HepG2 (cell line): ENCODE measurements around the gene PLK5. TPM values are rescaled to one million over a fixed set of nuclear protein-coding genes. Genes with fewer than 3 reads are reported as not detected.
A peak's percentile ranks its signal among the peaks of the same experiment; 100 is the strongest.

Experiments used
- ATRX ChIP-seq: sonication (generic); formaldehyde crosslinking; IDR thresholded peaks from 2 replicates; pipeline ENCODE4 v1.4.0; 2020; ENCODE audit warnings: missing genetic modification reagents, borderline replicate concordance
- DR1 ChIP-seq: sonication (generic); formaldehyde crosslinking; IDR thresholded peaks from 2 replicates; pipeline ENCODE4 v1.8.0; 2021; ENCODE audit warnings: mild to moderate bottlenecking, missing genetic modification reagents, inconsistent platforms
- FOXA3 ChIP-seq: IDR thresholded peaks from 2 replicates; pipeline ENCODE4 v1.6.1; 2016; ENCODE audit warnings: missing genetic modification reagents, missing compliant biosample characterization
- GPN1 ChIP-seq: sonication (generic); formaldehyde crosslinking; IDR thresholded peaks from 2 replicates; pipeline ENCODE4 v1.5.1; 2020; ENCODE audit warnings: missing genetic modification reagents, borderline replicate concordance
- MATR3 ChIP-seq: sonication (generic); formaldehyde crosslinking; IDR thresholded peaks from 2 replicates; pipeline ENCODE4 v1.4.0; 2020; ENCODE audit warnings: missing genetic modification reagents
- RARG ChIP-seq: sonication (generic); formaldehyde crosslinking; IDR thresholded peaks from 2 replicates; pipeline ENCODE4 v1.4.0; 2020; ENCODE audit warnings: low read depth, mild to moderate bottlenecking, missing genetic modification reagents
- RCOR2 ChIP-seq: IDR thresholded peaks from 2 replicates; pipeline ENCODE4 v1.6.1; 2016; ENCODE audit warnings: missing biosample characterization, missing genetic modification reagents
- SKI ChIP-seq: fragments of 450-650 bp; IDR thresholded peaks from one replicate; pipeline ENCODE4 v1.6.1; 2018; ENCODE audit warnings: mild to moderate bottlenecking; ENCODE audit not compliant: partially characterized antibody
- TSC22D2 ChIP-seq: sonication (generic); formaldehyde crosslinking; IDR thresholded peaks from 2 replicates; pipeline ENCODE4 v1.5.1; 2020; ENCODE audit warnings: missing genetic modification reagents, mild to moderate bottlenecking, borderline replicate concordance
- ZNF274 ChIP-seq: sonication (generic); formaldehyde crosslinking; IDR thresholded peaks from 2 replicates; pipeline ENCODE4 v1.5.1; 2020; ENCODE audit warnings: mild to moderate bottlenecking, missing genetic modification reagents
- ZNF292 ChIP-seq: sonication (generic); formaldehyde crosslinking; IDR thresholded peaks from 2 replicates; pipeline ENCODE4 v1.8.1; 2022; ENCODE audit warnings: mild to moderate bottlenecking, low read depth, missing genetic modification reagents, borderline replicate concordance
- ZNF547 ChIP-seq: sonication (generic); formaldehyde crosslinking; IDR thresholded peaks from 2 replicates; pipeline ENCODE4 v1.5.1; 2020; ENCODE audit warnings: mild to moderate bottlenecking, missing genetic modification reagents
- ZNF724P ChIP-seq: sonication (generic); formaldehyde crosslinking; IDR thresholded peaks from 2 replicates; pipeline ENCODE4 v1.8.0; 2022; ENCODE audit warnings: missing genetic modification reagents, borderline replicate concordance
- ZNF75D ChIP-seq: sonication (generic); formaldehyde crosslinking; IDR thresholded peaks from 2 replicates; pipeline ENCODE4 v1.8.1; 2023; ENCODE audit warnings: missing genetic modification reagents, mild to moderate bottlenecking, borderline replicate concordance
- ZSCAN21 ChIP-seq: sonication (generic); formaldehyde crosslinking; IDR thresholded peaks from 2 replicates; pipeline ENCODE4 v1.8.0; 2022; ENCODE audit warnings: mild to moderate bottlenecking, missing genetic modification reagents, moderate library complexity, borderline replicate concordance
- polyA plus RNA-seq, 8 experiments: library from polyadenylated mRNA; depleted of rRNA in 3 of 8; stranded (reverse) in 7 of 8; unstranded in 1 of 8; fragments of >200 nt; fragmentation: Illumina TruSeq in 4 of 8; extraction: Trizol in 4 of 8; gene quantifications; 2 replicates each; pipeline versions ENCODE4 v1.2.1 to v1.2.3, GENCODE V29; 2011 to 2016; ENCODE audit warnings: low read depth in 4 of 8, missing spikeins in 1 of 8, mixed read lengths in 1 of 8; ENCODE audit not compliant: insufficient read depth in 1 of 8
- total RNA-seq, 5 experiments: library from RNA; depleted of rRNA; stranded (reverse); fragments of >200 nt; fragmentation: Illumina TruSeq; extraction: Trizol; gene quantifications; 2 replicates each; pipeline ENCODE4 v1.2.3, GENCODE V29; 2016; ENCODE audit warnings: low read depth in 1 of 5
- TF ChIP-seq, protein P1 (sequence below): sonication (generic); formaldehyde crosslinking; IDR thresholded peaks from 2 replicates; pipeline ENCODE4 v1.4.0; 2020; ENCODE audit warnings: missing genetic modification reagents, borderline replicate concordance
- TF ChIP-seq, protein P2 (sequence below): sonication (generic); formaldehyde crosslinking; IDR thresholded peaks from 2 replicates; pipeline ENCODE4 v1.4.0; 2020; ENCODE audit warnings: missing genetic modification reagents
- TF ChIP-seq, protein P3 (sequence below): sonication (generic); formaldehyde crosslinking; IDR thresholded peaks from 2 replicates; pipeline ENCODE4 v1.4.0; 2020; ENCODE audit warnings: missing genetic modification reagents, borderline replicate concordance
- TF ChIP-seq, protein P4 (sequence below): sonication (generic); formaldehyde crosslinking; IDR thresholded peaks from 2 replicates; pipeline ENCODE4 v1.8.1; 2023; ENCODE audit warnings: mild to moderate bottlenecking, missing genetic modification reagents

Gene PLK5
- total and polyA plus RNA-seq, 2 of the 13 experiments (the other 11 are each of a cell fraction or from before 2014, with no cell fraction given): not detected

DNA sequence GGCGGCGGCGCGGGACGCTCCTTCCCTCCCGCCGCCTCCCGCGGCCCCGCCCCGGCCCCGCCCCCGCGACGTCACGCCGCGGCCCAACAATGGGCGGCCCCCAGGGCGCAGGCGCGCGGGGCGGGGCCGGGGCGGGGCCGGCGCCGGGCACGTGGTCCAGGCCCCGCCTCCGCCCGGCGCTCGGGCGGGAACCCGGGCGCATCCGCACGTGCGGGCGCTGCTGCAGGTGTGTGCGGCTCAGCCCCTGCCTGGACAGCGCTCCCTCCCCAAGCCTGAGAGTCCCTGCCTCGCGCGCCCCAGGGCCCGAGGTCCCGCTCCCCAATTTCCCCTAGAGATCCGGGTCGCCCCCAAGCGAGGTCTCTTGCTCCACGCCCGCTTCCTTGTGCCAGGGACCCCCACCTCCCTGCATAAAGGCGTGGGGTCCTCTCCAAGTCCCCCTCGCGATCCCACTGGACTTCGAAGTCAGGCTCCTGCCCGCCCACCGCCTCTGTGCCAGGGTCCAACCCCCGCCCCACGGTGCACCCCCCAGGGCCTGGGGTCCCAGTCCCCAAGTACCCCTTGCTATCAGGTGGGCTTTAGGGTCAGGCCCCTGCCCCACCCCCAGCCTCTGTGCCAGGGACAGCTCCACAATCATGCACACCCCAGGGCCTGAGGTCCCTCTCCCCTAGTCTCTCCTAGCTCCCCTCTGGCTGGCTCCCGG is 44.6 kb downstream of the PLK5 start, which contains the start of gene MEX3D (continued):
- TF ChIP-seq, protein P1, sequence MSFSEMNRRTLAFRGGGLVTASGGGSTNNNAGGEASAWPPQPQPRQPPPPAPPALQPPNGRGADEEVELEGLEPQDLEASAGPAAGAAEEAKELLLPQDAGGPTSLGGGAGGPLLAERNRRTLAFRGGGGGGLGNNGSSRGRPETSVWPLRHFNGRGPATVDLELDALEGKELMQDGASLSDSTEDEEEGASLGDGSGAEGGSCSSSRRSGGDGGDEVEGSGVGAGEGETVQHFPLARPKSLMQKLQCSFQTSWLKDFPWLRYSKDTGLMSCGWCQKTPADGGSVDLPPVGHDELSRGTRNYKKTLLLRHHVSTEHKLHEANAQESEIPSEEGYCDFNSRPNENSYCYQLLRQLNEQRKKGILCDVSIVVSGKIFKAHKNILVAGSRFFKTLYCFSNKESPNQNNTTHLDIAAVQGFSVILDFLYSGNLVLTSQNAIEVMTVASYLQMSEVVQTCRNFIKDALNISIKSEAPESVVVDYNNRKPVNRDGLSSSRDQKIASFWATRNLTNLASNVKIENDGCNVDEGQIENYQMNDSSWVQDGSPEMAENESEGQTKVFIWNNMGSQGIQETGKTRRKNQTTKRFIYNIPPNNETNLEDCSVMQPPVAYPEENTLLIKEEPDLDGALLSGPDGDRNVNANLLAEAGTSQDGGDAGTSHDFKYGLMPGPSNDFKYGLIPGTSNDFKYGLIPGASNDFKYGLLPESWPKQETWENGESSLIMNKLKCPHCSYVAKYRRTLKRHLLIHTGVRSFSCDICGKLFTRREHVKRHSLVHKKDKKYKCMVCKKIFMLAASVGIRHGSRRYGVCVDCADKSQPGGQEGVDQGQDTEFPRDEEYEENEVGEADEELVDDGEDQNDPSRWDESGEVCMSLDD (CRISPR knock-in tag): no peak
- TF ChIP-seq FOXA3 (no peak), SKI (no peak), GPN1 (CRISPR knock-in tag) (no peak), ZNF274 (CRISPR knock-in tag) (peak; percentile 78; the same call in 1 of the 2 replicates), RCOR2 (CRISPR knock-in tag) (no peak), RARG (CRISPR knock-in tag) (no peak), ZNF547 (CRISPR knock-in tag) (peak; percentile 81), ATRX (CRISPR knock-in tag) (no peak), ZNF292 (no peak), DR1 (CRISPR knock-in tag) (no peak; the same call in 1 of the 2 replicates), TSC22D2 (peak; percentile 54; the same call in 1 of the 2 replicates), MATR3 (CRISPR knock-in tag) (no peak), ZSCAN21 (CRISPR knock-in tag) (0 out of 2 replicates have a peak, but pooled peaks have one; percentile 66), ZNF75D (CRISPR knock-in tag) (peak; percentile 78; the same call in 1 of the 2 replicates), ZNF724P (CRISPR knock-in tag) (no peak)
- TF ChIP-seq, protein P2, sequence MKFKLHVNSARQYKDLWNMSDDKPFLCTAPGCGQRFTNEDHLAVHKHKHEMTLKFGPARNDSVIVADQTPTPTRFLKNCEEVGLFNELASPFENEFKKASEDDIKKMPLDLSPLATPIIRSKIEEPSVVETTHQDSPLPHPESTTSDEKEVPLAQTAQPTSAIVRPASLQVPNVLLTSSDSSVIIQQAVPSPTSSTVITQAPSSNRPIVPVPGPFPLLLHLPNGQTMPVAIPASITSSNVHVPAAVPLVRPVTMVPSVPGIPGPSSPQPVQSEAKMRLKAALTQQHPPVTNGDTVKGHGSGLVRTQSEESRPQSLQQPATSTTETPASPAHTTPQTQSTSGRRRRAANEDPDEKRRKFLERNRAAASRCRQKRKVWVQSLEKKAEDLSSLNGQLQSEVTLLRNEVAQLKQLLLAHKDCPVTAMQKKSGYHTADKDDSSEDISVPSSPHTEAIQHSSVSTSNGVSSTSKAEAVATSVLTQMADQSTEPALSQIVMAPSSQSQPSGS (CRISPR knock-in tag): no peak
- TF ChIP-seq, protein P3, sequence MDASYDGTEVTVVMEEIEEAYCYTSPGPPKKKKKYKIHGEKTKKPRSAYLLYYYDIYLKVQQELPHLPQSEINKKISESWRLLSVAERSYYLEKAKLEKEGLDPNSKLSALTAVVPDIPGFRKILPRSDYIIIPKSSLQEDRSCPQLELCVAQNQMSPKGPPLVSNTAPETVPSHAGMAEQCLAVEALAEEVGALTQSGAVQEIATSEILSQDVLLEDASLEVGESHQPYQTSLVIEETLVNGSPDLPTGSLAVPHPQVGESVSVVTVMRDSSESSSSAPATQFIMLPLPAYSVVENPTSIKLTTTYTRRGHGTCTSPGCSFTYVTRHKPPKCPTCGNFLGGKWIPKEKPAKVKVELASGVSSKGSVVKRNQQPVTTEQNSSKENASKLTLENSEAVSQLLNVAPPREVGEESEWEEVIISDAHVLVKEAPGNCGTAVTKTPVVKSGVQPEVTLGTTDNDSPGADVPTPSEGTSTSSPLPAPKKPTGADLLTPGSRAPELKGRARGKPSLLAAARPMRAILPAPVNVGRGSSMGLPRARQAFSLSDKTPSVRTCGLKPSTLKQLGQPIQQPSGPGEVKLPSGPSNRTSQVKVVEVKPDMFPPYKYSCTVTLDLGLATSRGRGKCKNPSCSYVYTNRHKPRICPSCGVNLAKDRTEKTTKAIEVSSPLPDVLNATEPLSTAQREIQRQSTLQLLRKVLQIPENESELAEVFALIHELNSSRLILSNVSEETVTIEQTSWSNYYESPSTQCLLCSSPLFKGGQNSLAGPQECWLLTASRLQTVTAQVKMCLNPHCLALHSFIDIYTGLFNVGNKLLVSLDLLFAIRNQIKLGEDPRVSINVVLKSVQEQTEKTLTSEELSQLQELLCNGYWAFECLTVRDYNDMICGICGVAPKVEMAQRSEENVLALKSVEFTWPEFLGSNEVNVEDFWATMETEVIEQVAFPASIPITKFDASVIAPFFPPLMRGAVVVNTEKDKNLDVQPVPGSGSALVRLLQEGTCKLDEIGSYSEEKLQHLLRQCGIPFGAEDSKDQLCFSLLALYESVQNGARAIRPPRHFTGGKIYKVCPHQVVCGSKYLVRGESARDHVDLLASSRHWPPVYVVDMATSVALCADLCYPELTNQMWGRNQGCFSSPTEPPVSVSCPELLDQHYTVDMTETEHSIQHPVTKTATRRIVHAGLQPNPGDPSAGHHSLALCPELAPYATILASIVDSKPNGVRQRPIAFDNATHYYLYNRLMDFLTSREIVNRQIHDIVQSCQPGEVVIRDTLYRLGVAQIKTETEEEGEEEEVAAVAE (CRISPR knock-in tag): no peak
- TF ChIP-seq, protein P4, sequence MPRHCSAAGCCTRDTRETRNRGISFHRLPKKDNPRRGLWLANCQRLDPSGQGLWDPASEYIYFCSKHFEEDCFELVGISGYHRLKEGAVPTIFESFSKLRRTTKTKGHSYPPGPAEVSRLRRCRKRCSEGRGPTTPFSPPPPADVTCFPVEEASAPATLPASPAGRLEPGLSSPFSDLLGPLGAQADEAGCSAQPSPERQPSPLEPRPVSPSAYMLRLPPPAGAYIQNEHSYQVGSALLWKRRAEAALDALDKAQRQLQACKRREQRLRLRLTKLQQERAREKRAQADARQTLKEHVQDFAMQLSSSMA (CRISPR knock-in tag): no peak
